Nephron (organoid): ENCODE measurements around the gene GPHB5.

Source experiments
- H3K27ac Mint-ChIP-seq, 3 experiments: 2 replicates each; pipeline ENCODE4 v1.8.0; 2020; ENCODE audit warnings: mixed read lengths in 3 of 3, mild to moderate bottlenecking in 2 of 3, moderate library complexity in 1 of 3
- H3K27me3 Mint-ChIP-seq: 2 replicates; pipeline ENCODE4 v1.8.0; 2021; ENCODE audit warnings: low read depth, mild to moderate bottlenecking, moderate library complexity, mixed read lengths
- H3K36me3 Mint-ChIP-seq: 2 replicates; pipeline ENCODE4 v1.8.0; 2020; ENCODE audit warnings: low read depth, mixed read lengths
- H3K4me1 Mint-ChIP-seq: 2 replicates; pipeline ENCODE4 v1.8.0; 2020; ENCODE audit warnings: mixed read lengths
- H3K4me3 Mint-ChIP-seq, 3 experiments: 2 replicates each; pipeline ENCODE4 v1.8.0; 2020; ENCODE audit warnings: mild to moderate bottlenecking in 3 of 3, mixed read lengths in 3 of 3, moderate library complexity in 2 of 3
- H3K9me3 Mint-ChIP-seq: 2 replicates; pipeline ENCODE4 v1.8.0; 2020; ENCODE audit warnings: mixed read lengths
- CTCF ChIP-seq, 3 experiments: fragments of 200-600 bp; sonication (generic); IDR thresholded peaks; one replicate each; pipeline ENCODE4 v1.5.0; 2021; ENCODE audit warnings: antibody characterized with exemption in 3 of 3; ENCODE audit not compliant: unreplicated experiment in 3 of 3

Gene GPHB5

GRCh38 chr14:63299351-63300110 lies 19.2 kb downstream of the GPHB5 start:
- no peak for TF ChIP-seq CTCF (IDR thresholded peaks at IDR 0.05; ENCODE audit: unreplicated experiment in 3 of 3)
- H3K9me3 Mint-ChIP-seq: peaks cover 8% of the 10 kb centered on the region
- no peak overlapping the region for H3K27ac Mint-ChIP-seq
- H3K36me3 Mint-ChIP-seq: peaks cover 2% of the 10 kb centered on the region
- H3K4me3 Mint-ChIP-seq: no peak overlapping the region
- no peaks in the 10 kb centered on the region for H3K4me1 Mint-ChIP-seq
- H3K27me3 Mint-ChIP-seq: no peaks in the 10 kb centered on the region

- Mint-ChIP-seq H3K4me3 (no peak overlapping the region), H3K27ac (no peak overlapping the region), H3K4me1 (no peaks in the 10 kb centered on the region), H3K27me3 (no peaks in the 10 kb centered on the region), H3K9me3 (peaks cover 8% of the 10 kb centered on the region), H3K36me3 (peaks cover 18% of the 10 kb centered on the region)
- no peak for TF ChIP-seq CTCF (IDR thresholded peaks at IDR 0.05; ENCODE audit: unreplicated experiment in 3 of 3)
Measured at GRCh38 chr14:63297372-63298063, 21.2 kb downstream of the GPHB5 start.

- H3K4me1 Mint-ChIP-seq: no peaks in the 10 kb centered on the region
- peaks cover 6% of the 10 kb centered on the region for H3K9me3 Mint-ChIP-seq
- no peaks in the 10 kb centered on the region for H3K27me3 Mint-ChIP-seq
- no peak overlapping the region for H3K4me3 Mint-ChIP-seq
- H3K36me3 Mint-ChIP-seq: peaks cover 31% of the 10 kb centered on the region
- no peak for TF ChIP-seq CTCF (IDR thresholded peaks at IDR 0.05; ENCODE audit: unreplicated experiment in 3 of 3)
- no peak overlapping the region for H3K27ac Mint-ChIP-seq
Measured at GRCh38 chr14:63296060-63296563, 22.6 kb downstream of the GPHB5 start.

- peaks cover 6% of the 10 kb centered on the region for H3K9me3 Mint-ChIP-seq
Measured at GRCh38 chr14:63295231-63295685, 23.5 kb downstream of the GPHB5 start.

GRCh38 chr14:63292805-63293204 lies 25.9 kb downstream of the GPHB5 start:
- TF ChIP-seq CTCF (IDR thresholded peaks at IDR 0.05; ENCODE audit: unreplicated experiment in 3 of 3): no peak
- H3K27me3 Mint-ChIP-seq: no peaks in the 10 kb centered on the region
- no peak overlapping the region for H3K27ac Mint-ChIP-seq
- H3K9me3 Mint-ChIP-seq: peaks cover 6% of the 10 kb centered on the region
- H3K36me3 Mint-ChIP-seq: peaks cover 36% of the 10 kb centered on the region
- H3K4me3 Mint-ChIP-seq: no peak overlapping the region
- H3K4me1 Mint-ChIP-seq: no peaks in the 10 kb centered on the region

More at GRCh38 chr14:63295231-63295685, 23.5 kb downstream of the GPHB5 start:
- Mint-ChIP-seq H3K27me3 (no peaks in the 10 kb centered on the region), H3K36me3 (peaks cover 36% of the 10 kb centered on the region), H3K4me1 (no peaks in the 10 kb centered on the region), H3K4me3 (no peak overlapping the region), H3K27ac (no peak overlapping the region)
- no peak for TF ChIP-seq CTCF (IDR thresholded peaks at IDR 0.05; ENCODE audit: unreplicated experiment in 3 of 3)
